ENCODE data around the gene FCSK.

FCSK gene

DNA sequence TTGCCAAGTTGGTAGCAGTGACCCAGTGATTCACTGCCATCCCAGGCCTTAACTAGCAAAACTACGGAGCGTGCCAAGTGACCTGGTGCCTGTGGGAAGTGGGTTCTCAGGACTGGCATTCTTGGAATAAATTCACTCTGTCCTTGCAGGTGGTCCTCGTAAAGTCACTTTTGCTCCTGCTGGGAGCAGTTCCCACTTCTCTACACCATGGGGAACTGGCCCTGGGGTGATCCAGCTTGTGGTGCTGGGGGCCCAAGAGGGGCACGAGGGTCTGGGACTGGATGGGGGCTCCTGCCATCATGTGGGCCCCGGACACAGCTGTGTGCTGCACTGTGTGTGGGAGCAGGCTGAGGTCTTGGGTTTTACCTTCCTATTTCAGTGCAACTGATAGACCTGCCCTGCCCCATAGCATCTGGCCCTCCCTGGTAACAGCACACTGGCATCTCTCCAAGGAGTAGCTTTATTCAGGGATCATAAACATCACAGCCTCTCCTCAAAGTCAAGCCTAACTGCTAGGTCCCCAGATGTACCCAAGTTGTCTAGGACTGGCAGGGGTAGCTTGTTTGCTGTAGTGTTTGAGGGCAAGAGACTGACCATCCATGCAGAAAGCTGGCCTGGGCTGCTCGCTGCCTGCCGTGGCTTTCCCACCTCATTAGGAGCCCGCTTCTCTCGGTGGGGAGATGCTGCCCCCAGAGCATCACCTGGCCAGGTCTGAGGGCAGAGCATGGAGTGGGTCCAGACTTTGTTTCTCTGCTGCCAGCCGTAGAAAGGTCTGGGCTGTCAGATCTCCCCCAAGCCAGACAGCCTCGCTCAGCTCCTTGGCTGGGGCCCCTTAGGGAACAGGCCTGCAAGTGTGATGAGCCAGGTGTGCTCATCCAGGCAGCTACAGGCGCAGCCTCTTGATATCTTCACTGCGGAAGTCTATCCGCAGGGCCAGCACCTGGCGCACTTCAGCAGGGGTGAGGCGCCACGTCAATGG lies 26.0 kb downstream of the FCSK start:
- no peak for DNase-seq (ENCODE audit: low read depth)

DNA sequence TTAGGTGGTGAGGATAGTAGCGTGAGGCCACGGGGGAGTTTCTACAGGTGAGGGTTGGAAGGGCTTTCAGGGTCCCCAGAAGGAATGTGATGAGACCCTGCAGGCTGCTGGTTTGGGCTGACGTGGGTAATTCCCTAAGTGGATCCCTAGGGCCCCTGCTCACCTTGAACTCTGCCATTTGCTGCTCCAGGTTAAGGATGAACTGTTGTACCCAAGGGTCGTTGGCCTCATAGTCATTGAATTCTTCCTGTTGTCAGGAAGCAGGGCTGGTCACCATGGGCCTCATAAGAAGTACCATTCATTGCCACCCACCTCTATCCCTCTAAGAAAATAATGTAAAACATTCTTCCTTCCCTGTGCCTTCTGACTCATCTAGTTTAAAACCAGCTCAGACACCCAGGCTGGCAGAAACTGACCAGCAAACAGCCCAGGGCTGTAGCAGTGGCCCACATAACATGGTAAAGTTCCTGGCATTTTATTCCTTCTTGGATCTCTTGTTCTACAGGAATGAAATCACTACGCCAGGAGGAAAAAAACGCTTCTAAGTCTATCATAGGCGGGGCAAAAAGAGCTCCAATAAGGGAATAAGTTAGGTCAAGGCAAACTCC lies 27.6 kb downstream of the FCSK start:
- no peak for DNase-seq (ENCODE audit: low read depth)

GRCh38 chr16:70482624-70483023 lies 28.2 kb downstream of the FCSK start:
- no peak for DNase-seq (ENCODE audit: low read depth)

- DNase-seq (ENCODE audit: low read depth), result no peak
Measured at GRCh38 chr16:70483426-70483825, 29.0 kb downstream of the FCSK start.

GRCh38 chr16:70484867-70485266 lies 30.5 kb downstream of the FCSK start:
- no peak for DNase-seq (ENCODE audit: low read depth)

GRCh38 chr16:70490261-70490660 lies 35.9 kb downstream of the FCSK start:
- DNase-seq (ENCODE audit: low read depth), result no peak

DNA sequence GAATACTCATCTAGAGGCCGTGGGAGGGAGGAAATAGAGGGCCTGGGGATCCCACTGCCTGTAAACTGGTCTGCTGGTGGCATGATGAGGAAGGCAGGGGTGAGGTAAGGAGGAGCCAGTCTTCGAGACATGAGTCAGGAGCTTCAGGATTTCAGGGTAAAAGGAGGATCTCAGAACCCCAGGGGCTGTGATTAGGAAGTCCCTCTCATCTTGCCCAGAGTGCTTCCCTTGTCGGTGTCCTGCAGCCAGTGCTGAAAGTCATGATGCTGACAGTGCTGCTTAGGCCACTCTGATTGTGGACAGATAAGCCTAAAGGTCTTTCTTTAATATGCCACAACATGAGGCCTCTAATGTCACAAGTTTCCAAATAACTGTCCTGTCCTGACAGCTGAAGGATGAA lies 39.4 kb downstream of the FCSK start:
- DNase-seq (ENCODE audit: low read depth), result no peak

- no peak for DNase-seq (ENCODE audit: low read depth)
Measured at GRCh38 chr16:70494202-70494770, 39.9 kb downstream of the FCSK start.

GRCh38 chr16:70494777-70495176 lies 40.4 kb downstream of the FCSK start:
- no peak for DNase-seq (ENCODE audit: low read depth)

GRCh38 chr16:70495425-70496182 lies 41.2 kb downstream of the FCSK start:
- no peak for DNase-seq (ENCODE audit: low read depth)

GRCh38 chr16:70496513-70496912 lies 42.1 kb downstream of the FCSK start:
- no peak for DNase-seq (ENCODE audit: low read depth)

- no peak for DNase-seq (ENCODE audit: low read depth)
Measured at GRCh38 chr16:70508752-70509151, 54.4 kb downstream of the FCSK start.

DNA sequence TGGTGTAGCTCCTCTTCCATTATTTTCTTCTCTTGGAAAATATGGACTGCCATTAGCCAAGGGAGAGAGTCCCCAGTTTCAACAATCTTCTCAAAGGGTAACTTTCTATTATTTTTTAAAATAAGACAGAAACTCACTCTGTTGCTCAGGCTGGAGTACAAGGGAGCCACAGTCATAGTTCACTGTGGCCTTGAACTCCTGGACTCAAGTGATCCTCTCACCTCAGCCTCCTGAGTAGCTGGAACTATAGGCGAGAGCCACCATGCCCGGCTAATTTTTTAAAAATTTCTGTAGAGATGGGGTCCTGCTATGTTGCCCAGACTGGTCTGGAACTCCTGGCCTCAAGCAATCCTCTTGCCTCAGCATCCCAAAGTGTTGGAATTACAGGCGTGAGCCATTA lies 55.8 kb downstream of the FCSK start:
- DNase-seq (ENCODE audit: low read depth), result no peak

DNA sequence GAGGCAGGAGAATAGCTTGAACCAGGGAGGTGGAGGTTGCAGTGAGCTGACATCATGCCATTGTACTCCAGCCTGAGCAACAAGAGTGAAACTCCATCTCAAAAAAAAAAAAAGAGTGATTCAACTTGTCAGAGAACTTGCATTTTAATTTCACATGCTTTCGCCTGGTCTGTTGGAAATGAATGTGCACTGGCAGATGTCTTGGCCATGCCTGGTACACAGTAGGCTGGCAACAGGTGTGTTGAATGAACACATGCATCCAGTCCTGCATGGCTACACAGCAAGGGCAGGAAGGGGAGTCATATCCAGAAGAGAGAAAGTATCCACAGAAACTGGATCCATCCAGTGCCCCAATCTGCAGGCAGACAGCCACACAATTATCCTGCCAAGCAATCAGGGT lies 57.4 kb downstream of the FCSK start:
- no peak for DNase-seq (ENCODE audit: low read depth)

DNA sequence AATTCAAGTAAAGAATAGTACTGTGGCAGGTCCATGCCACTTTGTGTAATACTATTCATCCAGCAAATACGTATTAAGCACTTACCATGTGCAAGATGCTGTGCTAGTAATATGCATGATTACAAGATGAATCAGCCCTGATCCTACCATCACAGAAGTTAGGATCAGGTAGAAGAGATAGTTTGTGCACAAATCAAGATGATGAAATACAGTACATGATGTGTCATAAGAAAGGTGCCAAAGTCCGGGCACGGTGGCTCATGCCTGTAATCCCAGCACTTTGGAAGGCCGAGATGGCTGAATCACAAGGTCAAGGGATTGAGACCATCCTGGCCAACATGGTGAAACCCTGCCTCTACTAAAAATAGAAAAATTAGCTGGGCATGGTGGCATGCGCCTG lies 58.1 kb downstream of the FCSK start:
- DNase-seq (ENCODE audit: low read depth), result no peak

GRCh38 chr16:70520612-70521297 lies 66.4 kb downstream of the FCSK start:
- no peak for DNase-seq (ENCODE audit: low read depth)

DNA sequence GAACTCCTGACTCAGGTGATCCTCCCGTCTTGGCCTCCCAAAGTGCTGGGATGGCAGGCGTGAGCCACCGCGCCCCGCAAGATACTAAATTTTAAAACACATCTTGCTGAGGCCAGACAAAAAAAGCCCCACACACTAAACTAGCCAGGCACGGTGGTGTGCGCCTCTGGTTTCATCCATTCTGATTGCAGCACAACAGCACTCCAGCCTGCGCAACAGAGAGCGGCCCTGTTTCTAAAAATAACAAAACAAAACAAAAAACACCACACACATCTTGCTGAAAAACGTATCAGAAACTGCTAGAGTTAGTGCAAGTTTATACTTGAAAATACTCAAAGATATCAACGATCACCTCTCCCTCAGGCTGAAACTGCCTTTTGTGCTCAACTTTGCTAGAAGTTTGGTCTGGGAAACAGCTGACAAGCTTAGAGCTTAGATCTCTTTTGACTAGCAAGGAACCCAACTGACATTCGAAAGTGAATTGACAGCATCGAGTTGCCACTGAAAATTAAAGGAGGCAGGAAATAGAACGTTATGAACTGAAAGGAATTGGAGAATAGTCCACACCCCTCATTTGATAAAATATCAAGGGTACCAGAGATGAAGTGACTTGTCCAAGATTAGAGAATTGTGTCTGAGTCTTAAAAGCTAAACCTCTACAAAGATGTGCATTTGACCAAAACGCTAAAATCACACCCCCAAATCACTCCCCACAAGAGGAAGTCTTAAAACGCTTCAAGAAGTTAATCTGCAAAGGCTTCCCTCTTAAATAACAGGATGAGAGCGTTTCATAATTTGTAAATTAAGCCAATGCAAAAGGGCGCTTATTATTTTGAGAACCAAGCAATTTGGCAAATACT lies 68.1 kb downstream of the FCSK start:
- no peak for DNase-seq (ENCODE audit: low read depth)

GRCh38 chr16:70523076-70523742 lies 68.8 kb downstream of the FCSK start, which contains the start of gene COG4:
TSS of gene COG4 (minus strand) at chr16:70523554. CDS start at chr16:70523543, 11 bp downstream.
- DNase-seq (ENCODE audit: low read depth), result peak; percentile 87

GRCh38 chr16:70523743-70524398 lies 69.5 kb downstream of the FCSK start, which contains the start of gene SF3B3:
TSS of gene SF3B3 (plus strand) at chr16:70523816. CDS start at chr16:70526657, 2,841 bp downstream.
- peak; percentile 58 for DNase-seq (ENCODE audit: low read depth)
